ENCODE results near the gene IFI6.

- TF ChIP-seq CTCF (IDR thresholded peaks at IDR 0.05) (no peak), POLR2A (IDR thresholded peaks at IDR 0.05) (no peak)
Observed at GRCh38 chr1:27617420-27617819, 54.6 kb downstream of the IFI6 start.

All from thyroid gland (tissue), 4 donors.